Measurements from ENCODE around the gene ZBTB16.

ZBTB16 gene

GRCh38 chr11:114134870-114135269, 75.4 kb downstream of the ZBTB16 start:
- DNase-seq: no peak

GRCh38 chr11:114135737-114136151, 76.2 kb downstream of the ZBTB16 start:
- no peak for DNase-seq

- no peak for DNase-seq
These were observed 77.5 kb downstream of the ZBTB16 start for GRCh38 chr11:114136686-114137640.

- DNase-seq: no peak
These were observed 78.3 kb downstream of the ZBTB16 start for GRCh38 chr11:114137838-114138237.

DNA sequence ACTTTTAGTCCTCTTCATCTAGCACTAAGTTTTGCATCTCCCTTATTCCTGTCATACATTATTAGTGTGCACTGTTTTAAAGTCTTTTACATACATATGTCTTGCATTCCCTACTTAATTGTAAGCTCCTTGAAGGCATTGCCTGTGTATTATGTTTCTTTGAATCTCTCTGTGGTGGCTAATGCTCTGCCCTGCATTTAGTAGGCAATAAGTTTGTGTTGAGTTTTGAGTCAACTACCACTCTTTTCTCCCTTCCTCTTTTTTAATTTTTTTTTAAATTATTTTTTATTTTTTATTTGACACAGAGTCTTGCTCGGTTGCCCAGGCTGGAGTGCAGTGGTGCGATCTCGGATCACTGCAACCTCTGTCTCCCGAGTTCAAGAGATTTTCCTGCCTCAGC, 78.9 kb downstream of the ZBTB16 start:
- DNase-seq: no peak

- no peak for DNase-seq
These were observed 81.3 kb downstream of the ZBTB16 start for GRCh38 chr11:114140826-114141225.

- DNase-seq: no peak
These were observed 82.5 kb downstream of the ZBTB16 start for GRCh38 chr11:114141863-114142580.

- no peak for DNase-seq
These were observed 83.2 kb downstream of the ZBTB16 start for GRCh38 chr11:114142707-114143106.

GRCh38 chr11:114145166-114145775, 85.8 kb downstream of the ZBTB16 start:
- no peak for DNase-seq

DNA sequence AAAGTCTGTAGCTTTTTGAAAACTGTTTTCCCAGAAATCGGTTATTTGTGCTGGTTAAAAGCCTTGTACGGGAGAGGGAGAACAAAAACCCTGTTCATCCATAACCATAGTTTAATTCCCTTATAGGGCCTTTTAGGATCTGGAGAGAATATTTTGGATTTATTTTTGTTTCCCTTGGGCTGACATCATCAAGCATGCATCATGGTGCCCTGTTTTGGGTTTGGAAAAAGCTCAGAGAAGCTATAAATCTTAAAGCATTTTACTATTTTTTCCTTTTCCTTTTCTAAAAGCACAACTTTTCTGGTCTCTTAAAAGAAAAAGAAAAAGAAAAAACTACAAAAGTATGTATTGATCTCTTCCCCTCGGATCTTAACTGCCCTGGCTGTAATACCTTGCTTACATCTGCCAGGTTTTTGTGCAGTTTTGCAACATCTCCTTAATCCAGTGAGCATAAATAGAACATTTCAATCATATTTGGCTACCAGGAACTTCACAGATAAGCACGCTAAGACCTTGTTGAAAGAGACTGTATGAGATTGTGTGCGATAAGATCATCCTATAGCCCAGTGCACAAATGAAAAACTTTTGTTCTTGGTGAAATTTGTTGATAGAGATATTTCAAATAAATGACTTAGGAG, 88.0 kb downstream of the ZBTB16 start:
- DNase-seq: no peak

GRCh38 chr11:114148013-114148382, 88.5 kb downstream of the ZBTB16 start:
- DNase-seq: no peak

- DNase-seq: no peak
These were observed 90.3 kb downstream of the ZBTB16 start for GRCh38 chr11:114149689-114150407.

DNA sequence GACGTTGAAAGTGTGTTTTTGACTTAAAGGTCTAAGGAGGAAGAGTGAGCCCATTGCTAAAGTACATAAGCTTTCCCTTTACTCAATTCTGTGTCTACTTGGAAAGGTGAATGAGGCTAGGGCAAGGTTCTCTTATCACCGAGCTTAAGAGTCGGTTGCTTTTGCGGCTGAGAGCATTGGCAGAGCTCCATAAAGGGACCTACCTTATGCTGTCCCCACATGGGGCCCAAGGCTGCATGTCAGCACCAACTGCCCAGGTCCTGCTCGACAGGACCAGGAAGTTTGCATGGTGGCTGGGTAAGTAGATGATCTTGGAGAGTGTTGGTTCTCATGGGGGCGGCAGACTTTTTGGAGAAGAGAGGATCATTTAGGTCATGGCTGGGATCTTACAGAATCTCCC, 91.2 kb downstream of the ZBTB16 start:
- DNase-seq: no peak

GRCh38 chr11:114151631-114152030, 92.1 kb downstream of the ZBTB16 start:
- DNase-seq: no peak

DNA sequence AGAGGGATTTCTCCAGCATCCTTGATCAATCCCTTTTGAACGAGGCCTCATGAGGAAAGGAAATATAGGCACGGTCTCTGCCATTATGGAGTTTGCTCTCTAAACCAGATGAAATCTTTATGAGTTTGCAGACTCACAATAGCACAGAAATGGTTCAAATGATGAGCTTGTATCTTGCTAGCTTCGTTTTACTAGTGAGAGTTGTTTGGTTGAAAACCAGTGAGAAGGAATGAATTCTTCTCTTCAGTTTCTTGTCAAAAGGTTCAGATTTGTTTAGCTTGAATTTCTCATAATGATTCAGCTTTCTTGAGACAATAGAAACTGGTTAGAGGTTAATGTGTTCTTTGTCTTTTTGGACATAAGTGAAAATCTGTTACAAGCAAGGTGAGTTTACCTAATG, 92.7 kb downstream of the ZBTB16 start:
- DNase-seq: no peak

DNA sequence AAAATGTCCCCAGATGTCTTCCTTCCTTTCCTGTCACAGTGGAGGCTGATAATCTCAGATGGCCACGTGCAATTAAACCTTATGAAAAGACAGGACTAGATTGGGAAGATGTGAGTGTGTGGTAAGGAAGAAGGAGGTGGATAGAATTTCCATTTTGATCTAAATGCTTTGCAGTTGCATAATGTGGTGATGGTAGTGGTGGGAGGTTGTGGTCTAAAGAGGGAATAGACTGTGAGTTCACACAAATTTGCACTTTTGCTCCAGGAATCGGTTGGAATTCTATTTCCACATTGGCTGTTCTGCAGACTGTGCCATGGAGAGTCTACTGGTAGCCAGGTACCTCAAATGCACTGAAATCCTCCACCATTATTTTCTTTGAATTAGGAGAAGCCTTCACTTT, 93.3 kb downstream of the ZBTB16 start:
- no peak for DNase-seq

GRCh38 chr11:114153224-114153623, 93.7 kb downstream of the ZBTB16 start:
- DNase-seq: no peak

GRCh38 chr11:114154271-114155047, 94.9 kb downstream of the ZBTB16 start:
- no peak for DNase-seq

- no peak for DNase-seq
These were observed 95.6 kb downstream of the ZBTB16 start for GRCh38 chr11:114155116-114155515.

GRCh38 chr11:114156131-114156581, 96.6 kb downstream of the ZBTB16 start:
- no peak for DNase-seq

- DNase-seq: no peak
These were observed 97.3 kb downstream of the ZBTB16 start for GRCh38 chr11:114156782-114157181.
